ENCODE data around the gene MUC6.

MUC6 gene

GRCh38 chr11:1035577-1036283, 788 bp downstream of the MUC6 start:
- no peak for DNase-seq

DNA sequence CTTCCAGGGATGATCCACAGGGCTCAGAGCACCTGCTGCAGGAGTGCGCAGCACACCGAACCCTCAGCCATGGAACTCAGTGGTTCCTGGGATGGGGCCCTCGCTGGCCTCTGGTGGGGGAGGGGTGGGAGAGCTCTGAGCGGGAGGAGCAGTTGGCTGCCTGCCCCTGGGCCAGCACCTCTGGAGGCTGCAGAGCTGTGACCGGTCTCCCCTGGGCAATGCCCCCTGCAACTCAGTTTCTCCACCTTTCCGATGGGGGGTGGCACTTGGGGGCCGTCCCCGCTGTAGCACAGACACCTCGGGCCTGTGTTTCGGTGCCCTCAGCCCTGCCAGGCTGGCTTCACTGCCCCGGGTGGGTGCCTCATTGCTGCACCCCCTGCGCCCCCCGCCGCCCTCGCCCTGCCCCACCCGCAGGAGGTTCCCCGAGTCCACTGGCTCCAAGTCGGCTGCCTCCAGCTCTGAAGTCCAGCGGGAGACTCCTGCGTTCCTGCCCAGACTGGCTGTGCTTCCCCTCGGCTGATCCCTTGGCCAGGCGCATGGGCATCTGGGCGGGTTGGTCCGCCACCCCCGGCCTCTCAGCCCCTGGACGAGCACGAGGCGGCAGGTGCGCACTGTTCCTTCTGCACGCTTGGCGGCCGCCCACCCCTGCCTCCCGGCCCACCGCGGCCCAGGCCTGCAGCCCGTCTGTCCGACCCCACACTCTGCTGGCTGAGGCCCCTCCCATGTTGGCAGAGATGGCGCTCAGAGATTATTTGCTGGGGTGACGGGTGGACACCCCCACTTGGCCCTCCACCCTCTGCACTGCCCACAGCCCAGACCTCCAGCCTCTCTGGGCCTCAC, 1.8 kb downstream of the MUC6 start:
- DNase-seq, result no peak

GRCh38 chr11:1034001-1034400, 2.5 kb downstream of the MUC6 start:
- no peak for DNase-seq

- no peak for DNase-seq
Measured at GRCh38 chr11:1033016-1033798, 3.3 kb downstream of the MUC6 start.

GRCh38 chr11:1032310-1032891, 4.1 kb downstream of the MUC6 start:
- no peak for DNase-seq

DNA sequence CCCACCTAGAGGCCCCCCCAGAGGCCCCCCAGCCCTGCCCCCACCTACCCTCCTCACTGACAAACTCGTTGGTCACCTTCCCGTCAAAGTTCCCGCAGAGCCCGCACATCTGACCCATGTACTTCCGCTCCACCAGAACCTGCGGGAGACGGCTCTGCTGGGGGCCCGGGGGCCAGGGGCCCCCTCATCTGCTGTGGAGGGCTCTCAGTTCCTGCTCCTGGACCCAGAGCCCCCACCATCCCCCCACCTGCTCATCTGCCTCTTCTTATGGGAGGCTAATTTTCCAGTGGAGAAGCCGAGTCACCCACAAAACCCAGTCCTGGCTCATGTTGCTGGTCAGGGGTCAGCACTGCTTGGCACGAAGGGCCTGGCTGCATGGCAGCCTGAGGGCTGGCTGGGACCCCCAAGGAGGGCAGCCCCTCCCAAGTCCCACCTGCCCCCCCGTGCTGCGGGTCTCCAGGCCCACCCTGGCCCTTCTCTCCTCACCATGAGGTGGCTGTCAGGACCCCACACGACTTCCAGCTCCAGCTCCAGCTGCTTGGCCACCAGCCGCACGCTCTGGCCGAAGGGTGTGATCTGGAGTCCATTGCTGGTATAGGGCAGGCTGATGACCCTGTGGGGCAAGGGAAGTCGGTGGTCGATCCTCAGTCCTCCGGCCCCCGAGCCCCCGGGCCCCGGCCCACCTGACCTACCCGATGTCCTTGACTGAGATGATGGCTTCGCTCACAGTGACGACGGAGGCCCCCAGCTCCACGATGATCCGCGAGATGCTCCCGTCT, 5.2 kb downstream of the MUC6 start:
- no peak for DNase-seq

GRCh38 chr11:1030556-1030955, 6.0 kb downstream of the MUC6 start:
- DNase-seq, result no peak

GRCh38 chr11:1030086-1030485, 6.4 kb downstream of the MUC6 start:
- DNase-seq, result no peak

DNA sequence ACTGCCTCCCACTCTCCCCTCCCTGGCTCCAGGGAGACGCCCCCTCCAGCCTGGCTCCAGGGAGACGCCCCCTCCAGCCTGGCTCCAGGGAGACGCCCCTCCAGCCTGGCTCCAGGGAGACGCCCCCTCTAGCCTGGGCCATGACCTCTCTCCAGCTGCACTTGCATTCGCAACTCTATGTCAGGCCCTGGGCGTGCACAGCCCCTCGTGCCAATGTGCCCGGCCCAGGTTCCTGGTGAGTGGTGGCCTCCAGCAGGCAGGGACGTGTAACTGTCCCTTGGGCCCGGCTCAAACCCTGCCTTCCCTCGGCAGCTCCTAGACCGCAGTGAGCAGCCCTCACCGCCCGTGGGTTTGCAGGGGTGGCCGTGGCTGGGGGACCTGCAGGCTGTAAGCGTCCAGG, 6.9 kb downstream of the MUC6 start:
- DNase-seq, result no peak

- DNase-seq, result no peak
Measured at GRCh38 chr11:1029051-1029450, 7.5 kb downstream of the MUC6 start.

DNA sequence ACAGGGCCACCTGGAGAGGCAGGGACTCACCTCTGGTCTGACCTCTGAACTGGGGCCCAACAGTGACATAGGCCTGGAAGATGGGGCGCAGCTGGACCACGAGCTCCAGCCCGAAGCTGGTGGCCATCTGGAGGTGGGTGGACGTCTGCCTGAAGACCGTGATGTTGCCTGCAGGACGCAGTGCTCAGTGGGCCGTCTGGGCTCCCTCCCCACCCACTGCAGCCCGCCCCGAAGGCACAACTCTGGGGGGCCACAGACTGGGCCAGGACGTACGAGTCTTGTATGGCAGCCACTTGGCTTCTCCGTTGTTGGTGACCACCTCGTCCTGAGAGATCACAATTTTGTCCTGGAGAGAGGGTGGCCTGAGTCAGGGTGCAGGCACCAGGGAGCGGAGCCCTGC, 7.9 kb downstream of the MUC6 start:
- DNase-seq, result no peak

DNA sequence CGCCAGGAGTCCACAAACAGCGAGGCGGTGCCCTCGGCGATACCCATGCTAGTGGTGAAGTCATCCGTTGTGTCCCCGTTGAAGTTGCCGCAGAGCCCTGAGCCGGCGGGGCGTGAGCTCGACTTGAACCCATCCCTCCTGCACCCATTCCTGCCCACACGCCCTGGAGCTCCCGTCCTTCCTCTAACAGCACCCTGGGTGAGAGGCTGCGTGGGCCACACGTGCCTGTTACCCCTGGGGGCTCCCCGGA, 8.3 kb downstream of the MUC6 start:
- no peak for DNase-seq

DNA sequence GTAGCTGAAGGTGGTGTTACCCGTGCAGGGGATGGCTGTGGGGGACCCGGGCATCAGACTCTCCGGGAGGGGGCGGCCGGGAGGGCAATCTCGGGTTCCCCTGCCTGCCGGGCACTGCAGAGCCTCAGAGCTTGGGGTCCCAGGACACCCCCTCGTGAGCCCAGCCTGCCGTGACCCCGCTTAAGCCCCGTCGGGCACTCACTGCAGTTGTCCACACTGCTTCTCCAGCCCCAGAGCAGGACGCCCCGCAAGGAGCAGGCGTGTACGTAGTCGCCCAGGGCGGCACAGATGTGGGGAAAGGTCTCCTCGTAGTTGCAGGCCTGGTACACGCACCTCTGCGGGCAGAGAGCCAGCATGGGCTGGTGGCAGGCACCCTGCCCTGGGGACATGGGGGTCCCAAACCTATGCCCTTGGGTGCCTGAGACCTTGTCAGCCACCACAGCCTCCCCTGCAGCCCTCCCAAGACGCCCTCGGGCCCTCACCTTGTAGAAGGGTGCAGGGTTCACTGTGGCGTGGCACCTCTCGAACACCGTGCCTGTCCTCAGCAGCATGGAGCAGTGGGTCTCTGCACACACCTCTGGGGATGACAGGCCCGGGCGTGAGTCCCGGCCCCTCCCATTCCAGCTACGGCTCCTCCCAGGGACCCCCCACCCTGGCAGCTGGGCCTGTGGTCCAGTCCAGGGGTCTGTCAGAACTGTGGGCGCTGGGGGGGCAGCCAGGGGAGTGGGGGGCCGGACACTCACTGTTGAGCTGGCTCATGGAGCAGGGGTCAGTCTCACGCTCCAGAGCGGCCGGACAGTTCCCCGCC, 8.8 kb downstream of the MUC6 start:
- no peak for DNase-seq

GRCh38 chr11:1026641-1027482, 9.7 kb downstream of the MUC6 start:
- no peak for DNase-seq

- DNase-seq, result no peak
Measured at GRCh38 chr11:1026163-1026450, 10.4 kb downstream of the MUC6 start.

- DNase-seq, result no peak
Measured at GRCh38 chr11:1025410-1026162, 10.9 kb downstream of the MUC6 start.

DNA sequence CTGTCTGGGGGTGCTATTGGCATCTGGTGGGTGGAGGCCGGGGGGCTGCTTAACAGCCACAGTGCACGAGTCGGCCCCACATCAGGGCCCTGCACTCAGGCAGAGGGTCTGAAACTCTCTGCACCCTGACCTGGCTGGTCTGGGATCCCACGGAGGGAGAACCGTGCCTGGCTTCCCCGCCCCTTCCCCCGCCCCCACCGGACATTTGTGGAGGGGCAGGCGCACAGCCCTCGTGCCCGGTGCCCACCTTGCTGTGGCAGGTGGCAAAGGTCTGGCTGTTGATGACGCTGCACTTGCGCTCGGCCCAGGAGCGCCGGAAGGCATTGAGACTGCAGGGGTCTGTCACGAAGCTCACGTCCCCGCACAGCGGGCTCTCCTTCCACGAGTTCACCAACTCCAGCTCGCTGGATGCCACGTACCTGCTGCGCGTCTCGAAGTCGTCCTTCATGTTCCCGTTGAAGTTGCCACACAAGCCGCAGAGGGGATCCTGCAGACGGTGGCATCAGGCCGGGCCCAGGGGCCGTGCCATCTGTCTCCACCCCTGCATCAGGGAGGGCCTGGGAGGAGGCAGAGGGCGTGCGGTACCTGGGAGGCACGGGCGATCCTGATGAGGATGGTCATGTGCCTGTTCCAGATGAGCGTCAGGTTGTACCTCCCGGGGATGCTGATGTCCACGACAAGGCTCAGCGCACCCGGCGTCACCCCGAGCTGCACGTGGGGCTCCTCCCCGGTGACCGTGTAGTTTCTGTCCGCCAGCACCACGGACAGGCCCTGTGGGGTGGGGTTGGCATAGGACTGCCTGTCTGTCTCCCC, 11.7 kb downstream of the MUC6 start:
- DNase-seq, result no peak

- DNase-seq, result no peak
Measured at GRCh38 chr11:1023811-1024596, 12.5 kb downstream of the MUC6 start.
